Activated B cell treated with CpG ODN at 0.5 μM for 24 hours (primary cell): ENCODE data around the gene LRRK2. TPM values are rescaled to one million over a fixed set of nuclear protein-coding genes. Genes with fewer than 3 reads are reported as not detected.

Experiments
- ATAC-seq: fragments of 200-7000 bp; cut with Tn5 transposase; one replicate; pipeline ENCODE4 v1.10.0; 2021; ENCODE audit warnings: low read depth, mild to moderate bottlenecking, moderate library complexity
- CTCF ChIA-PET: fragments of 350-600 bp; sonication (Branson Sonifier 250); formaldehyde crosslinking; loops from one replicate; lab custom pipeline; 2021; ENCODE audit warnings: antibody characterized with exemption; lab: Charles Lee
- POLR2A ChIA-PET: fragments of 350-600 bp; sonication (Branson Sonifier 250); formaldehyde crosslinking; loops from one replicate; lab custom pipeline; 2021; ENCODE audit warnings: antibody characterized with exemption; lab: Charles Lee
- DNase-seq: peaks from one replicate; pipeline ENCODE4 v3.0.0; 2022
- H3K27ac Mint-ChIP-seq: one replicate; pipeline ENCODE4 v1.8.0; 2020; ENCODE audit warnings: mixed read lengths
- H3K27me3 Mint-ChIP-seq: one replicate; pipeline ENCODE4 v1.8.0; 2021; ENCODE audit warnings: mixed read lengths
- H3K36me3 Mint-ChIP-seq: one replicate; pipeline ENCODE4 v1.8.0; 2021; ENCODE audit warnings: low read depth, mixed read lengths
- H3K4me1 Mint-ChIP-seq: one replicate; pipeline ENCODE4 v1.8.0; 2021; ENCODE audit warnings: mixed read lengths
- H3K4me3 Mint-ChIP-seq: one replicate; pipeline ENCODE4 v1.8.0; 2020; ENCODE audit warnings: mild to moderate bottlenecking, mixed read lengths
- H3K9me3 Mint-ChIP-seq: one replicate; pipeline ENCODE4 v1.8.0; 2020; ENCODE audit warnings: mixed read lengths
- CTCF ChIP-seq: fragments of 200-600 bp; IDR thresholded peaks from one replicate; pipeline ENCODE4 v1.8.0; 2022; ENCODE audit warnings: antibody characterized with exemption, mild to moderate bottlenecking
- intact Hi-C: fragments of 100-400 bp; cut with micrococcal nuclease; formaldehyde crosslinking; loops from one replicate; pipeline ENCODE4 v1.15.1; 2024
- total RNA-seq: library from RNA; stranded (reverse); gene quantifications from 2 replicates; pipeline ENCODE4 v1.2.3, GENCODE V29; 2022

Gene LRRK2
- total RNA-seq, 1 donor from 2014 or later: 71.7 TPM

- ChIA-PET CTCF (no interaction called here), POLR2A (no interaction called here)
- no peak for DNase-seq
- no peak for TF ChIP-seq CTCF
- intact Hi-C loops: no loop called here
- no peak overlapping the region for H3K27ac Mint-ChIP-seq
- H3K4me3 Mint-ChIP-seq: no peak overlapping the region
- H3K36me3 Mint-ChIP-seq: no peaks in the 10 kb centered on the region
- H3K27me3 Mint-ChIP-seq: peaks cover 5% of the 10 kb centered on the region
- H3K4me1 Mint-ChIP-seq: no peaks in the 10 kb centered on the region
- ATAC-seq: no peak
- H3K9me3 Mint-ChIP-seq: no peaks in the 10 kb centered on the region
These were observed 168.2 kb downstream of the LRRK2 start for GRCh38 chr12:40393026-40393425.

GRCh38 chr12:40399656-40400055, 174.9 kb downstream of the LRRK2 start:
- no peak for TF ChIP-seq CTCF

GRCh38 chr12:40405419-40405818, 180.6 kb downstream of the LRRK2 start:
- H3K27ac Mint-ChIP-seq: no peak overlapping the region
- POLR2A ChIA-PET: no interaction called here

More at GRCh38 chr12:40399656-40400055, 174.9 kb downstream of the LRRK2 start:
- H3K27me3 Mint-ChIP-seq: peaks cover 13% of the 10 kb centered on the region
- DNase-seq (no peak), ATAC-seq (no peak)
- CTCF ChIA-PET: no interaction called here
- POLR2A ChIA-PET: no interaction called here
- no peak overlapping the region for H3K27ac Mint-ChIP-seq
- H3K4me3 Mint-ChIP-seq: no peak overlapping the region
- no peaks in the 10 kb centered on the region for H3K36me3 Mint-ChIP-seq
- intact Hi-C loops: no loop called here
- H3K9me3 Mint-ChIP-seq: no peaks in the 10 kb centered on the region
- no peaks in the 10 kb centered on the region for H3K4me1 Mint-ChIP-seq

More at GRCh38 chr12:40405419-40405818, 180.6 kb downstream of the LRRK2 start:
- H3K27me3 Mint-ChIP-seq: peaks cover 6% of the 10 kb centered on the region
- no peak overlapping the region for H3K4me3 Mint-ChIP-seq
- no peaks in the 10 kb centered on the region for H3K4me1 Mint-ChIP-seq
- no peak for DNase-seq
- CTCF ChIA-PET: no interaction called here
- ATAC-seq: no peak
- intact Hi-C loops: no loop called here
- TF ChIP-seq CTCF: no peak
- no peaks in the 10 kb centered on the region for H3K9me3 Mint-ChIP-seq
- H3K36me3 Mint-ChIP-seq: no peaks in the 10 kb centered on the region

Other genes starting within 250 kb of the LRRK2 start
- gene SLC2A13, start 118.9 kb upstream of the LRRK2 start, total RNA-seq: 13.7 and 17.9 TPM in 2 replicates